HG02938 (cell line): ENCODE results near the gene SLC7A1.

Experiments
- ATAC-seq: cut with Tn5 transposase; IDR thresholded peaks from one replicate; pipeline ENCODE4 v1.9.1; 2021; ENCODE audit warnings: mild to moderate bottlenecking, moderate library complexity; ENCODE audit not compliant: unreplicated experiment

Gene SLC7A1

DNA sequence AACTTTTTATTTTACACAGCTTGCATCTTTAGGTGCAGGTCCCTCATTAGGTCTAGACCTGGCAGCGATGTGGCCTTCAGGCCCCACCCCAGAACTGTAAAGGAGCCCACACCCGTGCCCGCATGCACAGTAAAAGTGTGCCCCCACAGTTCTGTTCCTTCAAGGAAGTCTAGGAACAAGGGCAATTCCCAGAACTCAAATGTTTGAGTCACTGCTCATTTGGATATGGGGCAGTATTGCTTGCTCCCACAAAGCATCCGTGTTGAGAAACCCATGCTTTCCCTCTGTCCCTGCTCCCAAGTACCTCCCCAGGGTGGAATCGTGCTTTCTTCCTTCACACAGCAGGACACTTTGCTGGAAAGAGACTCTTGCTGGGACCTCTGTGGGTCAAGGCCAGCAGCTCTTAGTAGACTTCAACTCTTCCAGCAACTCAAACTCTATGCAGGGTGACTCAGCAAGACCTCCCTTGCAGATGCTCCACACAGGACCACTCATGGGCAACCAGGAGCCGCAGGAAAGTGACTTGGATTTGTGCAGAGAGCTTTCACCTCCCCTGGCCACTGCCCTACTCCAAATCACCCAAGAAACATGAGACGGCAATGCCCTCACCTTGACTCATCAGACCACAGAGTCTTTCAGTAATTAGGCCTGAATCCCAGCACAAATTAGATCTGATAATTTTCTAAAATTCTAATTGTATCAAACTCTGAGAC, 12.3 kb downstream of the SLC7A1 start:
- no peak for ATAC-seq

DNA sequence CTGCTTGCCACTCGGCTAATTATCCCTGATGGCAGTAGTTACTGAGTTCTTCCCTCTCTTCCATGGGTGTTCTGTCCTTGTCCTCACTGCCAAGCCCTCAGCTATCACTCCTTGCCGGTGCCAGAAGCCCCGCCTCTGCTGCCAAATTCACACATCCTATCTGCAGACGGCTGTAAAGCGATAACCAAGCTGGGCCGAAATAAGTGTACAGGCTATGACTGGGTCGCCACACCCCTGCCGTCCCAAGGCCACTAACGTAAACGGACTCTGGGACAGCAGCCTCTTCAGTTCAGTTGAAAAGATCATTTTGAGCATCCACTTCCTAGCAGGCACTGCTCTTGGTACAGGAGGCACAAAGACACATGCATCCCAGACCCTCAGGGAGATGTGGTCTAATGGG, 13.3 kb downstream of the SLC7A1 start:
- no peak for ATAC-seq

DNA sequence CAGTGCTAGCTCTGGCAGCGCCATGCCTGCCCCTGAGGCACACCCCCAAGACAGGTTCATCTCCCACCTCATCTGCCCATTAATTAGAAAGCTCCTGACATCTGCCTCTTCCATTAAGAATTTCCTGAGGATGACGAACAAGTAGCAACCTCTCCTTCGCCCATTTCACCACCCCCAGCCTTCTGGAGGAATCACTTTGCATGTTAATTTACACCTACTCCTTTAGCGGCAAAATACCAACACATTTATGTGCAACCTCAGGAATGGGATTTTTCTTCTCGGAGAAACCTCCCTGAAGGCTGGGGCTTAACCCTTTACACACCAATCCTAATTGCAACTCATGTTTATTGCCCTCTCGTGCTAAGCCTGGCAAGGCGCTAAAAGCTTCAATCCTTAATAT, 13.8 kb downstream of the SLC7A1 start:
- ATAC-seq: no peak

- ATAC-seq: no peak
These were observed 16.4 kb downstream of the SLC7A1 start for GRCh38 chr13:29579094-29579493.

DNA sequence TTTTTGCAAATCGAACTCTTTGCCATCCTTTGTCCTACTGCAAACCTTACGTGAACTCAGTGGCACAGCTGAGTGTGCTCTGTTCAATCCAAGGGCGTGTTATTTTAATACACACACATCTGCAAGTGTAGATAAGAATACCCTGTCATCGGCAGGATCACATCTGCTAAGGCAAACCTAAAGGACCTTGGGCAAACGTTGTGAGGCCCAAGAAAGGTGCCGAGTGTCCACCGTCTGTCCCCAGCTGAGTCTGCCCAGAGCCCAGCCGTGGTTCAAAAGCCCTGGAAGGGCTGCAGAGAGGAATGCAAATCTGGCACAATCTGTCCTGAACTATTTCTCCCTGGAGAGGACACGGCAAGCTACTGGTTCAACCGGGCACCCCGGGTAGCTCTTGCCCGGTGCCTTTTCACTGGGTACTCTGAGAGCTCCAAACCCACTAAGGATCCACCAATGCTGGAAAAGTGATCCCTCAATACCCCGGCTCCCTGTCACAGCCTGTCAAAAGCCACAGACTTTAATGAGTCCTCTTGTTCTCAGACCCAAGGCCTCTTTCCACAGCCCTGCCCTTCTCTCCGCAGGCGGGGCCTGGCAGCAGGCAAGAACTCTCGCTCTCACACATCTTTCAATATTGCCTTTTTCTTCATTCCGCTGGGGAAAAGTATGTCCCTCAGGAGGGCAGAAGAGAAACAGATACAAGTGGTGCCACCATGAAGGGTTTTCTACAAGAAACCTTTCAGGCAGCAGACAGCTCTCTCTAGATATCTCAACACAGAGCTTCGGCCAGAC, 17.0 kb downstream of the SLC7A1 start:
- no peak for ATAC-seq

- ATAC-seq: no peak
These were observed 18.1 kb downstream of the SLC7A1 start for GRCh38 chr13:29577136-29578051.

GRCh38 chr13:29576581-29576980, 18.9 kb downstream of the SLC7A1 start:
- ATAC-seq: no peak

DNA sequence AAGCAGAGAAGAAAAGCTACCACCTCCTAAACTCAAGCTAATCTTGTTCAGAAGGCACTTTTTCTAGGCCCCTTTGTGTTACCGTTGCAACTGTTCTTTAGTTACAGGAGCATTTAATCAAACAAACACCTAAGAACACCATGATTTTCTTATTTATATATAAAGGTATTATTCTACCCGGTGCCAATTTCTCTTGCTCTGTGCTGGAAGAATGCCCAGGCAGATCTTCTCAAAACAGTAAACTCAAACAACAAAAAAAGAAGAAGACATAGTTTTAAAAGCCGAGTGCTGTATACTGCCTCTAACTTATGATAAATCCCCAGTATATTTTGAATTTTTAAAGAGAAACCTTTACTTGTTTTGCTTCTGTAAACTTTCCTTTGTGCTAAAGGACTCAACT, 20.4 kb downstream of the SLC7A1 start:
- ATAC-seq: no peak

- no peak for ATAC-seq
These were observed 22.3 kb downstream of the SLC7A1 start for GRCh38 chr13:29573190-29573589.

DNA sequence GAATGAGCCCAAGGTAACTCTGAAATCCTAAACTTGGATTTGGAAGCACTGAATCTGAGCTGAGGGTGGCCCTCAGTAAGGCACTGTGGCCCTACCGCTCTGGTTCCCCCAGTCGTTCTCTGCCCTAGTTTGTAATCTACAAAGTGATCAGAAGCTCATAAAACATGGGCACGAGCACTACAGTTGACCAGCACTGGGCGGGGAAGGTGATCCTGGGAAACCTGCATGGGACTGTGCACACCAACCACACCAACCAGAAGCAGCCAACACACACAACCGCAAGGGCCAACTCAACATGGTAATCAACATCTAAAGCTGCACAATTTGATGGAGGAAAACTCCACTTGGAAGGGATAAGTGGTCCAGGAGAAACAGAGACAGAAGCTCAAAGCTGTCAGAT, 22.9 kb downstream of the SLC7A1 start:
- ATAC-seq: no peak

GRCh38 chr13:29571876-29572570, 23.5 kb downstream of the SLC7A1 start:
- ATAC-seq: no peak

- ATAC-seq: no peak
These were observed 25.3 kb downstream of the SLC7A1 start for GRCh38 chr13:29570051-29570654.

DNA sequence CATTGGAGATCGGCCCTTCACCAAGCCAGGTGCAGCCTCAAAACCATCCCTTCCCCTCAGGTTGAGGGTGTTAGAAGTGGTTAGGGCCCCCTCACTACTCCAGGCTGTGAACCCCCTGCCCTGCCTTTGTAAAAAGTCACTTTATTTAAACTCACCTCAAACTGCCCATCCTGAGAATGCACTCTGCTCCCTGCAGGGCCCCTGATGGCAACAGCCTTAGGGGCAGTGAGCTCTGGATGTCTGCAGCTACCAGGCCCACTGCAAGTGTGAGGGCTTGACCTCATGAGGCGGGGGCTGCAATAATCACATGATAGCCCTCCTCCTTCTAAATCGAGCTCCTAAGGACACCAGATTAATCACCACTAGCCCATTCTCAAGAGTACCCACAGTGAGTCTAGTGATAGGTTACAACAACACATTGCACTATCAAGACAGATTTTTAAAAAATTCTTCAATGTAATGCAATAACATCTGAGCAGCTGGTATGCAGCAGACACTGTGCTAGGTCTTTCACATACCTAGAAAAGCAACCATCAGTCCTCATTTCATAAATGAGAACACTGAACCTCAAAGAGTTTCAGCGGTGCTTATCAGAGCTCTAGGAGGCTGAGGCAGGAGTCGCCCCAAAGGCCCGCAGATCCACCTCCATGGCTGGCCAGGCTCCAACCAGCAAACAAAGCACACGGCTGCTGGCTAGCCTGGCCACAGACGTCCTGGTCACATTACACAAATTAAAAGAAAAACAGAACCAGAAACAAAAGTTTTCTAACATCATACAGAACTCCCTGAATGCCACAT, 26.0 kb downstream of the SLC7A1 start:
- ATAC-seq: no peak

DNA sequence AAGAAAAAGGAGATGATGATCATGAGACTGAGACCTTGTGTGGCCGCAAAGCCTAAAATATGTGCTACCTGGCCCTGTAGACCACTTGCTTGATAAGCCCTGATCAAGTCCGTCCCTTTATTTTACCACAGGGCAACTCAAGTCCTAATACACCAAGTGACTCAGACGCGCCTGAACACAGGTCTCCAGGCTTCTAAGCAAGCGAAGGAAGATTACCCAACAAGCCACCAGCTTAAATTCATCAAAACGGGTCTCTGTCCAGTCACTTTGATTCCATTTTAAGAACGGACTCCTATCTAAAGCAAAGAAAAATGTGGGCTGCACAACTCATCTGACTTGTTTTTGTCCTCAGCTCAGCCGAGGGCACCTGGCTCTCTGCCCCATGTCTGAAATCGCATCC, 26.8 kb downstream of the SLC7A1 start:
- ATAC-seq: no peak

DNA sequence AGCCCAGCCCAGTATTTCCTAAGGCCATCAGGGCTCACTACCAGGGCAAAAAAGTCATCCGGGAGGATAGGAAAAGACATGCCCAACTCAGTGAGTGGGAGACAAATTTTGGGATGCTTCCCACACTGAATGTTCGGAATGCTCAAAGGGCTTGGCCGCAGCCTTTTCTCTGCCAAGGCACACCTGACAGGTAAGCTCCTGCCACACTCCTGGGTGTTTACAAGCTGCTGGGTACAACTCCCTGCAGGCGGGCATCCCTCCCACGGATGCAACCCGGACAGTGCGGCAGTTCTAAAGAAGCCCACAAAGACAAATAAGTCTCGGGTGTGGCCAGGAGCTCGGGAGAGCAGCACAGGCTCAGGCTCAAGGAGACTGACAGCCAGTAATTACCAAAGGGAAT, 28.1 kb downstream of the SLC7A1 start:
- ATAC-seq: no peak

DNA sequence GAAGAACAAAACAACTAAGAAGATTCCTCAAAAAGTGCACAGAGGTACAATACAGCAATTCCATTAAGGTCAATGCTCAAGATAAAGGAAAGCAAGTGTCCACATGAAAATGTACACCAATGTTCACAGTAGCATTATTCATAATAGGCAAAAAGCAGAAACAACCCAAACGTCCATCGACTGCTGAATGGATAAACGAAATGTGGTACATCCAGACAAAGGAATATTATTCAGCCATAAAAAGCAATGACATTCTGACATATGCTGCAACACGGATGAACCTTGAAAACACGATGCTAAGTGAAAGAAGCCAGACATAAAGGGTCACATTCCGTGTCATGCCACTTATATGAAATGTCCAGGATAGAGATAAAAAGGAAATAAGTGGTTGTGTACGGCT, 29.3 kb downstream of the SLC7A1 start:
- ATAC-seq: no peak

DNA sequence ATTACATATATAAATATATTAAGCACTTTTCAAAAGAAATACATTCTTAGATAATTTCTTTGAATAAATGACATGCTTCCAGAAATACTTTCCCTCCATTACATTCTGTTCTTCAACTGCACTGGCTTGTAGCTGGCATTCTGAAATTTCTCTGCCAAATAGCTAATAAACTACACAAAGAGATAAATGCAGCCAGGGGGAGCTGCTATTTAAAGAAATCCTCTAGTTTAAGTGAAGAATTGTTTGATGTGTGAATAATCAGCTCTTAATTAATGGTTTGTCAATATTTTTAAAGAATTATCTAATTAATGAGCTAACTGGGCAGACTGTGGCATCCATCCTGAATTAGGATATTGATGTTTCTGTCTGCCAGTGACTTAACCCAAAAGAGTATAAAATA, 30.7 kb downstream of the SLC7A1 start:
- no peak for ATAC-seq

DNA sequence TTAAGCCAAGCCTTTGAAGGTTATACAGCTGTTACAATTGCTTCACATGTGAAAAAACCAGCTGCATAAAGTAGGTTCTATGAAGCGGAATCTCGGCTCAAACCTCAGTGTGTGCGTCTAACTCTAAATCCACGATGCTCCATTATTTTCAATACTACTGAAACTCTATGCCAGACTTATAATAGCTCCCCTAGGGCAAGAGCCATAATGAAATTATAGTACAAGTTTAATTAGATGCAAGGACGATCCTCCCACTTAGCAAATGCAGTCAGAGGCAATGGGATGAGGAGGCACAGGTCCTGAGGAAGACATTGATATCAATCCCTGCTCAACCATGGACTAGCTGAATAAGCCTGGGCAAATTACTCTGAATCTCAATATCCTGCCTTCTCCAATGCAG, 31.1 kb downstream of the SLC7A1 start:
- no peak for ATAC-seq

- no peak for ATAC-seq
These were observed 31.5 kb downstream of the SLC7A1 start for GRCh38 chr13:29563941-29564340.
